NCI-H1436 treated with DMSO at 0.1 percent for 48 hours (cell line): ENCODE measurements around the gene ATF4.

Source experiments
- DNase-seq: peaks from one replicate; lab custom pipeline; 2025; lab: John Stamatoyannopoulos, UW

Gene ATF4

GRCh38 chr22:39528681-39529486, 8.5 kb downstream of the ATF4 start:
- DNase-seq = peak; percentile 75

DNA sequence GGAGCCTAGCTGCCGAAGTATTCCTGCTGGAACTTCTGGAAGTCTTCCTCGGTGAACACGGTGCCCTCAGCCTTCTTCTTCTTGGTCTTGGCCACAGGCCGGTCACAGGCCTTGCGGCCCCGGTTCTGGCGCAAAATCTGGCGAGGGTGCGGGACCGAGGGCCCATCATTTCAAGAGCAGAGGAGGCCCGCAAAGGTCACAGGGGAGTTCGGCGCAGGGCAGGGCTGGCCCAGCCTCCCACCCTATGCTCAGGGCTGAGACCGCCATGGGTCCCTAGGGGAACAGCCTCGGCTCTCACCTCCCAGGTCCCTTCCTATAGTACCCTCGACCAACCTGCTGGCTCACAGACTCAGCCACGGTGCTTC, 9.1 kb downstream of the ATF4 start:
- DNase-seq = no peak

- DNase-seq = no peak
These were observed 9.8 kb downstream of the ATF4 start for GRCh38 chr22:39530116-39530515.

DNA sequence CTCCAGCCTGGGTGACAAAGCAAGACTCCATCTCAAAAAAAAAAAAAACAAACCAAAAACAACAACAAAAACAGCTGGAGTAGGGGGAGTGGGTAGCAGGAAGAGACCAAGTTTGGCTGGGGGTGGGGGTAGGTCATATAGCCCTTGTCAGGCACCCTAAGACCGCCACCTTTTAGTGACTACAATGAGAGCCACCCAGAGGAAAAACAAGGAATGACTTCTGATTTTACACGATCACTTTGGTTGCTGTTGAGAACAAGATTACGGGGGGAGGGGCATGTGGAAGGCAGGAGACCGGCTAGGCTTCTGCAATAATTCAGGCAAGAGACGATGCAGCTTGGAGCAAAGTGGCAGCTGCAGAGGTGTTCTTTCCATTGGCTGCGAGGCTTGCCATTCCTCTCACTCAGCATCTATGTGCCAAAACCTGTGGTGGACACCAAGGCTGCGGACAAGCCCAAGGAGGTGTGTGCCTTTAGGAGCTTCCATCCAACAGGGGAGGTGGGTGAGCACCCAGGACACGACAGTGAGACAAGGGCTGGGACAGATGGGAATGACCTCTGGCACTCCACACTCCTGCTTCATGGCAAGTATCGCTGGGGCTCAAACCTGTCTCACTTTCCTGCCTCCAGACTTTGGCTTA, 10.4 kb downstream of the ATF4 start:
- DNase-seq = no peak

DNA sequence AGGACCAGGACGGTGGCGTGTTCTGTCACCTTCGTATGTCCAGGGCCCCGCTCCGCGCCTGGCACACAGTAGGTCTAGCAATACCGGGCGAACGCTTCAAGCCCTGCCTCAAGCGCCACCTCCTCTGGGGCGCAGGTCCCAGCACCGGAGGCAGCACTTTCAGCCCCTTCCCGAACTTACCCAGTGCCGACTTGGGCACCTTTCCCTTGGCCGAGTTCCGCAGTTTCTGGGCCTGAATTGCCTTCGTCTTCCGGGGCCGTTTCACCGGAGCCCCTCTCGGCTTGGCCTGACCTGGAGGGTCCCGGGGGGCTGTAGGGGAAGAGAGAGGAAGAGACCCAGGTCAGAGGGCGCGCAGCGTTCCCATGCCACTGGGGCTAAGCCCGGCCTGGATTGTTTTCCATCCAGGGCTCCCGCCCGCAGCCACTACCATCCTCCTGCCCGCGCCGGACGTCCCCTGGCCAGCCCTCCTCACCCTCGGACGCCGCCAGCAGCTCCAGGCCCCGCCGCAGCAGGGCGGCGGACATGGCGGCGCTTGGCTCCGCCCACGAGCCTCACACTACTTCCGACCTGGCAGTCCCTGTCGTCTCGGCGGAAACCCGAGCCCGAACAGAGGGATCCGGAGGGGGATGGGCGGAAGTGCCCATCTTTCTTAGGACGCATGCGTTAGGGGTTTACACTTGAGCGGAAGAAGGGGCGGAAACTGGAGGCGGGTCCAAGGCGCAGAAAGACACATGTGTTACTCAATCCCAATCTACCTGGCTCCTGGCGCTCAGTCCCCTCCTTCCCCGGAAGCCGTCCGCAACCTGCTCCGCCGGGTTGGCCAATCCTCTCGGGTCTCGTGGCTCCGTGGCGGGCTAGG, 12.1 kb downstream of the ATF4 start, which contains the start of gene RPS19BP1:
RPS19BP1 (minus strand) TSS at position 534 of the 859 bp plus-strand sequence; CDS start at position 524, 10 bp downstream.
- DNase-seq = peak; percentile 98

DNA sequence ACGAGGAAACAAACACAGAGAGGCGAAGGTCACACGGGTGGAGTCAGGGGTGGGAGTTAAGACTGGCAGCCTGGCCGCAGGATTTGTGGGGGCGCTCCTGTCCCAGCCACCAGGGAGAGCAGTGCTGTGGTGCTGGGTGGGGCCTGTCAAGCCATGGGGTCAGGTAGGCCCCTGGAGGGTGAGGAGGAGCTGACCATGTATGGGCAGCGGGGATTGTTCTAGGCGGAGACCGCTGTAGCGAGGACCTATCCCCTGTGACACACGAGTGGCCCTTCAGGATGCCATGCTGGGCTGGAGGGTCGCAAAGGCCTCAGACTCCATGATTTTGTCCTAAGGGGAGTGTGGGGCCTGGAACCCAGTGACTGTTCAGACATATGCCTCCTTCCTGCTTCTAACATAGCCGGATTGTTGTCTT, 13.7 kb downstream of the ATF4 start:
- no peak for DNase-seq

DNA sequence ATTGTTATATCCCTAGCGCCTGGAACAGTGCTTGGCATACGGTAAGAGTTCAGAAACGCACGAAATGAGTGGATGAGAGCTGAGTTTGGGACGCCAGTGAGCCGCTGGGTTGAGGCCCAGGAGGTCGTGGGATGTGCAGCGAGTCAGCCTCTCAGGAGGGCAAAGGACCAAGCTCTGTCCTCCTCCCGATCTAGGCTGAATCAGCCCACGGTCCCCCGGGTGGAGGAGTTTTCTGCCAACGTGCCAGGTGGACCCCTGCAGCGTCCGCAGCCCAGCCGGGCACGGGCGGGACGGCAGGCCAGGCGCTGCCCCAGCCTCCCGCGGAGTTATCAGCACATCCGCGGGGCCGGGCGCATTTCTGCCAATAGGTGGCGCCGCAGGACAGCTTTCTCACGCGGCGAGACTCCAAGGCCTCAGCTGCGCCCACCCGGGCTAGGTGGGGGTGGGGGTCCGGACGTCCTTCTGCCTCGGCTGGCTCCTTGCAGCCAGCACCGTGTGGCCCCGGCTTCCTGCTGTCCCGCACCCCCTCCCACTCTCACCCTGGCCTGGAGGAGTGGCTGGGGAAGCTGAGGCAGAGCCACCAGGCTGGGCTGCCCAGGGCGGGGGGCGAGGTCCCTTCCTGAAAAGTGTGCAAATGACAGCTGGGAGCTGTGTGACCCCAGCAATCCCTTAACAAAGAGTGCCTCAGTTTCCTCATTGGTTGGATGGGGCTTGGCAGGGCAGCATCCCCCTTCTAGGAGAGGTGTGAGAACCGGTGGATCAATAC, 14.4 kb downstream of the ATF4 start:
- DNase-seq = no peak

GRCh38 chr22:39535357-39535725, 15.0 kb downstream of the ATF4 start:
- no peak for DNase-seq

DNA sequence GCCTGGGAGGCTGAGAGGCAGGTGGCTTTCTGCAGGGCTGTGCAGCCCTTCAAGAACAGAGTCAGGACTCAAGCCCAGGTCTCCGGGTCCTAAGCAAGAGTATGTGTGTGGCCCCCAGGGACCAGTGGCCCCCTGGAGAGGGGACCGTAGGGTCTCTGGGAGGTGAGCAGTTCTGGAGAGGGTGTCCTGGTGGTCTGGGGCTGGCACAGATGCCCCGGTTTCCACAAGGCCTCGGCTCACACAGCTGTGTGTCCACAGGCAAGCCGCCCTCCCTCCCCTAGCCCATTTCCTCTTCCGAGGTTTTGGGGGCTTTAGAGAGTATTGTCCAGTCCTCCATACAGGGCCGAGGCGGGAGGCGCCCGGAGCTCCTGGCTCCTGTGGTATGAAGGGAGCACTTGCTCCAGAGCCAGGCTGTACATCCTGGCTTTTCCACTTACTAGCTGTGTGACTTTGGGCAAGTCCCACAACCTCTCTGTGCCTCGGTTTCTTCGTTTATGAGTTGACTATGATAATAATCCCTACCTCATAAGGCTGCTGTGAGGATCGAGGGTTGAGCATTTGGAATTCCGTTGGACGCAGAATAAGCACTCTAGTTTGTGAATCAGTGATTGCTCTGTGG, 15.6 kb downstream of the ATF4 start:
- no peak for DNase-seq

GRCh38 chr22:39536711-39537110, 16.3 kb downstream of the ATF4 start:
- DNase-seq = no peak

- no peak for DNase-seq
These were observed 17.6 kb downstream of the ATF4 start for GRCh38 chr22:39537975-39538374.

GRCh38 chr22:39543095-39543494, 22.7 kb downstream of the ATF4 start:
- DNase-seq = no peak

DNA sequence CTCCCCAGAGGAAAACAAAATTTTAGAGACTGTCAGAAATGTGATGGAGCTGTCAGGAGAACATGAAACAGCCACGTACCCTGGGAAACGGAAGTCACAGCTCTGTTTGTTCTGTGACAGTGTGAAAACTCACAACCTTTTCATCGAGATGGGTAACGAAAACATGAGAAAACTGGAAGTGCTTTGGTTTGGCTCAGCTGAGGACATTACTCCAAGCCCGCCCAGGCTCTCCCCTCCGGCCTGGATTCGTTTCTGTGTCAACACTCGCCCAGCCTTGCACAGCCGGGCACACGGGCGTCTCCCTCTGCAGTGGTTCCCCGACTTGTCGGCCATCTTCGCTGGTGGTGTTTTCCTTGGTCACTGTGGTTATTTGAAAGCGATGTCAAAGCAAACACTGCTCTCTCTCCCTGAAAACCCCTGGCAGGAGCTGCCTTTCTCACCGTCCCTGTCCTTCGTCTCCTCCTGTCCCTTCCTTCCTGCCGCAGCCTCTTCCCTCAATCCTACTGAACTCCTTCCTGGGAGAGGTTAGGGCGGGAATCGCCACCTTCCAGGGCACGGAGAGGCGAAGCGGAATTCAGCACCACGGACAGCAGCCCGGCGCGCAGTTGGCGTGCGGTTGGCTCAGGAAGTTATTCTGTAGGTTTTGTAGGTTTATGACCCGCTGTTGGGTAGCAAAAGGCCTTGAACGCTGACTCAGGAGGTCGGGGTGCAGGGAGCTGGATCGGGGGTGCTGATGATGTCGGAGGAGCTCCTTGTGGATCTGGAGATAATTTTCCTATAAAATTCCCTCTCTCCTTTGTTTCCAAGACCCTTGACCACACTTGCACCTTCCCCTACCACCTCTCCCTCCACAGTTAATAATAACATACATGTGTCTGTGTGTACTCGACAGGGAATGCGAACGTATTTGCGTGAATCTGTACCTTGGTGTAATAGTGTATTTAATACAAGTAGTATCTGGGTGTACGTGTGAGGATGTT, 25.3 kb downstream of the ATF4 start:
- no peak for DNase-seq

- DNase-seq = no peak
These were observed 26.7 kb downstream of the ATF4 start for GRCh38 chr22:39546889-39547586.

- DNase-seq = no peak
These were observed 27.2 kb downstream of the ATF4 start for GRCh38 chr22:39547587-39547947.

DNA sequence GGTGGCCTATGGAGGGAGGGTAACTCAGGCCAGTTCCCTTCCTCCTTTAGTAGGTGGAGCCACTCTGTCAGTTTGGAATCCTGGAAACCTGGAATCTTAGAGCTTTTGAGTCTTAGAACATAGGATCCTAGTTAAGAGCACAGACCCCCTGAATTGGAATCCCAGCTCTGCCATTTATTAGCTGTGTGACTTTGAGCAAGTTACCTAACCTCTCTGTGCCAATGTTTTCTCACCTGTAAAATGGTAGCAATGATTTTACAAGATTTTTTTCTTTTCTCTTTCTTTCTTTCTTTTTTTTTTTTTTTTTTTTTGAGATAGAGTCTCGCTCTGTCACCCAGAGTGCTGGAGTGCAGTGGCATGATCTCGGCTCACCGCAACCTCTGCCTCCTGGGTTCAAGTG, 33.1 kb downstream of the ATF4 start:
- DNase-seq = no peak

GRCh38 chr22:39554151-39554550, 33.8 kb downstream of the ATF4 start:
- no peak for DNase-seq

- no peak for DNase-seq
These were observed 36.8 kb downstream of the ATF4 start for GRCh38 chr22:39556970-39557841.

- no peak for DNase-seq
These were observed 37.9 kb downstream of the ATF4 start for GRCh38 chr22:39558254-39558727.
